KMS-11 (cell line): ENCODE data around the gene ECM2.

Source experiments
- H2AFZ ChIP-seq: fragments of 200-600 bp; sonication (generic); 2 replicates; pipeline ENCODE4 v1.6.1; 2016; ENCODE audit warnings: antibody characterized with exemption, mixed run types, low read depth
- H3K27ac ChIP-seq: fragments of 200-600 bp; sonication (generic); 2 replicates; pipeline ENCODE4 v1.6.1; 2016; ENCODE audit warnings: mild to moderate bottlenecking, mixed run types
- H3K27me3 ChIP-seq: fragments of 200-600 bp; sonication (generic); 2 replicates; pipeline ENCODE4 v1.6.1; 2017; ENCODE audit warnings: mild to moderate bottlenecking, low read depth, mixed run types, moderate library complexity; ENCODE audit not compliant: insufficient read depth
- H3K36me3 ChIP-seq: fragments of 200-600 bp; sonication (generic); 2 replicates; pipeline ENCODE4 v1.6.1; 2017; ENCODE audit warnings: mild to moderate bottlenecking, mixed run types; ENCODE audit not compliant: insufficient read depth
- H3K4me1 ChIP-seq: fragments of 200-600 bp; sonication (generic); 2 replicates; pipeline ENCODE4 v1.6.1; 2016; ENCODE audit warnings: mild to moderate bottlenecking, low read depth, mixed run types; ENCODE audit not compliant: poor library complexity, severe bottlenecking
- H3K4me2 ChIP-seq: fragments of 200-600 bp; sonication (generic); 2 replicates; pipeline ENCODE4 v1.7.0; 2016; ENCODE audit warnings: mild to moderate bottlenecking, mixed run types
- H3K4me3 ChIP-seq: fragments of 200-600 bp; sonication (generic); IDR thresholded peaks from 2 replicates; pipeline ENCODE4 v1.6.1; 2017; ENCODE audit warnings: low read depth, low read length, mixed read lengths; ENCODE audit not compliant: insufficient read depth
- H3K79me2 ChIP-seq: fragments of 200-600 bp; sonication (generic); 2 replicates; pipeline ENCODE4 v1.6.1; 2016; ENCODE audit warnings: low read depth, mixed run types; ENCODE audit not compliant: insufficient read depth
- H3K9ac ChIP-seq: fragments of 200-600 bp; sonication (generic); 2 replicates; pipeline ENCODE4 v1.6.1; 2016; ENCODE audit warnings: mild to moderate bottlenecking, mixed run types
- H4K20me1 ChIP-seq: fragments of 200-600 bp; sonication (generic); 2 replicates; pipeline ENCODE4 v1.6.1; 2016; ENCODE audit warnings: mild to moderate bottlenecking, mixed run types; ENCODE audit not compliant: insufficient read depth
- TF ChIP-seq, protein P1 (sequence below): fragments of 200-600 bp; sonication (generic); conservative IDR thresholded peaks from 2 replicates; pipeline ENCODE4 v1.6.1; 2017; ENCODE audit warnings: low read depth, mild to moderate bottlenecking, antibody characterized with exemption, low read length, moderate library complexity, mixed read lengths

Gene ECM2

DNA sequence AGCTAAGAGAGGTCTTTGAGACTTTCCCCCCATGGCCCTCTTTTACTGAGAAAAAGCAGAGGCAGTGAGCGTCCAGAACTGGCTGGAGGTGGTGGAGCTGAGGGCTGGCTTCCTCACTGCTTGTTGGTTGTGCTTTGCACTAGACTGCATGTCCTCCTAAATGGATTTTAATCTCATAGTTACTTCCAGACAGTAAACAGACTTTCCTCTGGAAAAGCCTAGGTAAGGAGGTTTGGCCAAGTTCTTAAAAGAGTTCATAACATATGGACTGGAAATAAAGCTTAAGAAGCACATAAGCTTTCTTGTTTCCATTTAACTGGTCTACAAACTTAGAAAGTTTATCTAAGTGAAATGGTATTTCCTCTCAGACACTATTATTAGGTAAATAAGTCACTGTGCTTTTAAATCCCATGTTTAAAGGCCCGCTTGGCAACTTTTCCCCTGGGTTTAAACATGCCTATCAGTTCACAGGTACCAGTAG, 55.5 kb downstream of the ECM2 start:
- H3K4me3 ChIP-seq: no peak overlapping the region
- no peaks in the 10 kb centered on the region for H3K79me2 ChIP-seq
- H3K4me1 ChIP-seq: no peaks in the 10 kb centered on the region
- no peaks in the 10 kb centered on the region for H4K20me1 ChIP-seq
- no peak overlapping the region for H3K4me2 ChIP-seq
- H3K9ac ChIP-seq: no peak overlapping the region
- TF ChIP-seq, protein P1, sequence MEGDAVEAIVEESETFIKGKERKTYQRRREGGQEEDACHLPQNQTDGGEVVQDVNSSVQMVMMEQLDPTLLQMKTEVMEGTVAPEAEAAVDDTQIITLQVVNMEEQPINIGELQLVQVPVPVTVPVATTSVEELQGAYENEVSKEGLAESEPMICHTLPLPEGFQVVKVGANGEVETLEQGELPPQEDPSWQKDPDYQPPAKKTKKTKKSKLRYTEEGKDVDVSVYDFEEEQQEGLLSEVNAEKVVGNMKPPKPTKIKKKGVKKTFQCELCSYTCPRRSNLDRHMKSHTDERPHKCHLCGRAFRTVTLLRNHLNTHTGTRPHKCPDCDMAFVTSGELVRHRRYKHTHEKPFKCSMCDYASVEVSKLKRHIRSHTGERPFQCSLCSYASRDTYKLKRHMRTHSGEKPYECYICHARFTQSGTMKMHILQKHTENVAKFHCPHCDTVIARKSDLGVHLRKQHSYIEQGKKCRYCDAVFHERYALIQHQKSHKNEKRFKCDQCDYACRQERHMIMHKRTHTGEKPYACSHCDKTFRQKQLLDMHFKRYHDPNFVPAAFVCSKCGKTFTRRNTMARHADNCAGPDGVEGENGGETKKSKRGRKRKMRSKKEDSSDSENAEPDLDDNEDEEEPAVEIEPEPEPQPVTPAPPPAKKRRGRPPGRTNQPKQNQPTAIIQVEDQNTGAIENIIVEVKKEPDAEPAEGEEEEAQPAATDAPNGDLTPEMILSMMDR: no peak
- H2AFZ ChIP-seq: no peak overlapping the region
- H3K27me3 ChIP-seq: no peaks in the 10 kb centered on the region
- H3K27ac ChIP-seq: no peak overlapping the region
- H3K36me3 ChIP-seq: no peaks in the 10 kb centered on the region

DNA sequence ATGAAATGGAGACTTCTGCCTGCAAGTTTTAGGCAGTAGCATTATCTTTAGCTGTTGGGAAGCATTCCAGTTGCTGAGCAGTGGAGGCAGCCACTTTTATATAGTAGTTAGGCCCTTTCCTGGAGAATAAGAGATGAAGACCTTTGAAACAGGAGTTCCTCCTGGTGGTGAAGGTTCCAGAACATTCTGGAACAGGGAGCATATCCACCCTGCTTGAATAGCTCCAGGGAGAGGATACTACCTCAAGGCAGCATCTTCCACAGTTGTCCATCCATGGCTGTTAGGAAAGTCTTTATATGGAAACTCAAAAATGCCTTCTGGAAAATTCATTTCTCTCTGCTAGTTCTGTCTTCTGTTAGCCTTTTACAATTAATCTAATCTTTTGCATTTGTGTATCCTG, 56.4 kb downstream of the ECM2 start:
- Histone ChIP-seq H3K4me1 (no peaks in the 10 kb centered on the region), H3K79me2 (no peaks in the 10 kb centered on the region)
- TF ChIP-seq, protein P1: no peak

DNA sequence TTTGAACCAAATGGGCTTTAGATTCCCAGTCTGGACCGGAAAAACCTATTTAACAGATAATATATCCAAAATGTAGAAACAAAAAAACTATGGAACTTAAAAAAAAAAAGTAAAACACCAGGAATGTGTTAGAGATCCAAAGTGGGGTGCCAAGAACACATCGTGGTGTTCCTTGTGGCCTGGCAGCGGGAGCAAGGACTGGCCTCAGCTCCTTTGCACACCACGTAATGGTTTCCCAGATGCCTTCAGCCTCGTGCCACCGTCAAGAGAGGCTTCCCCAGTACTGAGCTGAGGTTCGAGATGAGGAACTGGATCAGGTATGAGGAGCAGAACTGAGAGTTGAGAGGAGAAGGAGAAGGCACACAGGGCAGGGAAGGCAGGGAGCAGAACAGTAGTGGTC, 57.0 kb downstream of the ECM2 start:
- H3K4me1 ChIP-seq: no peaks in the 10 kb centered on the region
- no peak overlapping the region for H3K9ac ChIP-seq
- no peaks in the 10 kb centered on the region for H4K20me1 ChIP-seq
- H3K27ac ChIP-seq: no peak overlapping the region
- no peak overlapping the region for H3K4me2 ChIP-seq
- TF ChIP-seq, protein P1: no peak
- H3K79me2 ChIP-seq: no peaks in the 10 kb centered on the region
- H3K36me3 ChIP-seq: no peaks in the 10 kb centered on the region
- H3K4me3 ChIP-seq: no peak overlapping the region
- no peaks in the 10 kb centered on the region for H3K27me3 ChIP-seq
- no peak overlapping the region for H2AFZ ChIP-seq

More for the DNA sequence above, 56.4 kb downstream of the ECM2 start:
- Histone ChIP-seq H4K20me1 (no peaks in the 10 kb centered on the region), H3K4me2 (no peak overlapping the region), H3K4me3 (no peak overlapping the region), H3K9ac (no peak overlapping the region), H2AFZ (no peak overlapping the region), H3K27ac (no peak overlapping the region), H3K27me3 (no peaks in the 10 kb centered on the region), H3K36me3 (no peaks in the 10 kb centered on the region)

DNA sequence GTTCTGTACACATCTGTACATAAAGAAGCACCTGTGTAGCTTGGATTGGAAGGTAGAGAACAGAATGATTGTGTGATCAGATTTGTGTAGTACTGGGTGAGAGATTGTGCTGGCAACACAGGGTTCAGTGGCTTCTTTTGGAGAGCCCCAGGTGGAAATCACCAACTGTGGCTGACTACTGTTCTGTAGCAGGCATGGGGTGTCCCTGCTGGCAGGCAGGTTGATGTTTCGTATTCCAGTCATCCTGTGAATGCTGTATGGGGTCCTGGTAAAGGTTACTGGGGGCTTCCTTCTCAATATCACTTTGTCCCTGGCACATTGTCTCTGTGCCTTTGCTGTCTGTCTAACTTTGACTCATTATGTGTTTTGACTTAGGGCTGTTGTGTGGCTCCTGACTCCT, 58.8 kb downstream of the ECM2 start:
- TF ChIP-seq, protein P1: no peak
- Histone ChIP-seq H3K4me3 (no peak overlapping the region), H3K79me2 (no peaks in the 10 kb centered on the region), H3K36me3 (no peaks in the 10 kb centered on the region), H3K27me3 (no peaks in the 10 kb centered on the region), H3K4me2 (no peak overlapping the region), H3K27ac (no peak overlapping the region), H2AFZ (no peak overlapping the region), H4K20me1 (no peaks in the 10 kb centered on the region), H3K4me1 (no peaks in the 10 kb centered on the region), H3K9ac (no peak overlapping the region)

DNA sequence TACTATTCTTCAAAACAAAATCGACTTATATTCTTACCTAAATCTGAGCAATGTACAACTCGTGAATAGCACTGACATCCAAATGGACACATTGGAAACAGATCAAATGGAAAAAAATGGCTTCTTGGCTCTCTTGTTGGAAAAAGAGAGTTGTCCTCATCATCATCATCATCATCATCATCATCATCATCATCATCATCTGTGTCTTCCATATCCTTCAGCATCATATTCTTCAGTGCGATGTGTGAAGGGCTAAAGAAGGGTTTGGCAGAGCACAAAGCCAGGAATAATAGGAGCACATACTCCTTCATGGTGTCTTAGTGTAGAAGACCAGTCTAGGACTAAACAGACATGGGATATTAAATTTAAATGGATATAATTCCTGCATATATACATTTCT, 61.2 kb downstream of the ECM2 start:
- Histone ChIP-seq H3K27ac (no peak overlapping the region), H3K9ac (no peak overlapping the region), H3K4me2 (no peak overlapping the region), H3K27me3 (no peaks in the 10 kb centered on the region), H4K20me1 (no peaks in the 10 kb centered on the region), H3K4me3 (no peak overlapping the region), H3K36me3 (no peaks in the 10 kb centered on the region; the same call in 1 of the 2 replicates), H3K79me2 (no peaks in the 10 kb centered on the region), H3K4me1 (no peaks in the 10 kb centered on the region), H2AFZ (no peak overlapping the region)
- TF ChIP-seq, protein P1: no peak
